ENCODE data around the gene LRRC58.
"Not testable (repeated sequence)": the region's sequence is repeated elsewhere in the genome, so short reads cannot be mapped to it uniquely, and the experiment has no call there.

Gene LRRC58

GRCh38 chr3:120348991-120349854 is at the start of gene LRRC58:
Gene LRRC58, minus strand, starts transcription at chr3:120349354. Its CDS starts 111 bp downstream, at chr3:120349243.
- peak; percentile 92 for DNase-seq

- DNase-seq: no peak
Measured at GRCh38 chr3:120396469-120396868, 47.3 kb upstream of the LRRC58 start.

- DNase-seq: no peak
Measured at GRCh38 chr3:120394347-120394746, 45.2 kb upstream of the LRRC58 start.

GRCh38 chr3:120393761-120394160 is 44.6 kb upstream of the LRRC58 start:
- DNase-seq: no peak

- no peak for DNase-seq
Measured at GRCh38 chr3:120393243-120393642, 44.1 kb upstream of the LRRC58 start.

- DNase-seq: no peak
Measured at GRCh38 chr3:120382941-120383447, 33.8 kb upstream of the LRRC58 start.

- DNase-seq: no peak
Measured at GRCh38 chr3:120381503-120381902, 32.3 kb upstream of the LRRC58 start.

GRCh38 chr3:120377948-120378347 is 28.8 kb upstream of the LRRC58 start:
- not testable (repeated sequence) for DNase-seq

- no peak for DNase-seq
Measured at GRCh38 chr3:120370463-120370862, 21.3 kb upstream of the LRRC58 start.

- no peak for DNase-seq
Measured at GRCh38 chr3:120369037-120369467, 19.9 kb upstream of the LRRC58 start.

GRCh38 chr3:120368172-120368571 is 19.0 kb upstream of the LRRC58 start:
- no peak for DNase-seq

GRCh38 chr3:120364821-120365220 is 15.7 kb upstream of the LRRC58 start:
- no peak for DNase-seq

- no peak for DNase-seq
Measured at GRCh38 chr3:120364101-120364500, 14.9 kb upstream of the LRRC58 start.

GRCh38 chr3:120357807-120358206 is 8.7 kb upstream of the LRRC58 start:
- DNase-seq: no peak

GRCh38 chr3:120355486-120355885 is 6.3 kb upstream of the LRRC58 start:
- no peak for DNase-seq

GRCh38 chr3:120353463-120353862 is 4.3 kb upstream of the LRRC58 start:
- DNase-seq: no peak

GRCh38 chr3:120352017-120352416 is 2.9 kb upstream of the LRRC58 start:
- DNase-seq: no peak

- DNase-seq: no peak
Measured at GRCh38 chr3:120350401-120350941, 1.3 kb upstream of the LRRC58 start.

GRCh38 chr3:120349855-120350125 is 636 bp upstream of the LRRC58 start:
- no peak for DNase-seq

GRCh38 chr3:120348065-120348990 is 826 bp downstream of the LRRC58 start:
- DNase-seq: no peak

- DNase-seq: no peak
Measured at GRCh38 chr3:120344349-120344748, 4.8 kb downstream of the LRRC58 start.

- no peak for DNase-seq
Measured at GRCh38 chr3:120341658-120342346, 7.4 kb downstream of the LRRC58 start.

GRCh38 chr3:120339362-120339761 is 9.8 kb downstream of the LRRC58 start:
- no peak for DNase-seq
